Common myeloid progenitor, CD34-positive (primary cell): ENCODE measurements around the gene HOXA10.
A peak's percentile ranks its signal among the peaks of the same experiment; 100 is the strongest.

Source experiments
- CTCF ChIA-PET: fragments of 350-600 bp; sonication (Branson Sonifier 250); formaldehyde crosslinking; loops from one replicate; lab custom pipeline; 2021; ENCODE audit warnings: antibody characterized with exemption; lab: Charles Lee
- POLR2A ChIA-PET: fragments of 350-600 bp; sonication (Branson Sonifier 250); formaldehyde crosslinking; loops from one replicate; lab custom pipeline; 2021; ENCODE audit warnings: antibody characterized with exemption; lab: Charles Lee
- DNase-seq, 3 donors: peaks; one replicate each; pipeline versions ENCODE4 v3.0.0 to v3.0.0-alpha.2; 2013
- H3K27ac ChIP-seq, 2 experiments: 1 replicate in 1 of 2; 2 replicates in 1 of 2; pipeline ENCODE4 v1.7.0; 2013; ENCODE audit warnings: inconsistent platforms in 2 of 2, low read length in 2 of 2, mild to moderate bottlenecking in 2 of 2, low read depth in 1 of 2, moderate library complexity in 1 of 2; ENCODE audit not compliant: severe bottlenecking in 2 of 2, insufficient read depth in 1 of 2, poor library complexity in 1 of 2
- H3K27me3 ChIP-seq, 5 experiments: replicated peaks in 2 of 5; 1 replicate in 3 of 5; 2 replicates in 2 of 5; pipeline versions ENCODE4 v1.6.1 to v1.7.0; 2013; ENCODE audit warnings: low read length in 4 of 5, mild to moderate bottlenecking in 2 of 5, moderate library complexity in 2 of 5, inconsistent platforms in 1 of 5; ENCODE audit not compliant: insufficient read depth in 5 of 5, control insufficient read depth in 4 of 5
- H3K36me3 ChIP-seq, 4 experiments: 1 replicate in 2 of 4; 2 replicates in 2 of 4; pipeline versions ENCODE4 v1.6.1 to v1.7.0; 2013; ENCODE audit warnings: low read length in 3 of 4, control low read depth in 1 of 4, mild to moderate bottlenecking in 1 of 4; ENCODE audit not compliant: control insufficient read depth in 4 of 4, insufficient read depth in 4 of 4
- H3K4me1 ChIP-seq, 4 experiments: 1 replicate in 3 of 4; 2 replicates in 1 of 4; pipeline versions ENCODE4 v1.6.1 to v1.7.1; 2013; ENCODE audit warnings: low read length in 3 of 4, mild to moderate bottlenecking in 3 of 4, control low read depth in 1 of 4, inconsistent platforms in 1 of 4, moderate library complexity in 1 of 4; ENCODE audit not compliant: control insufficient read depth in 4 of 4, insufficient read depth in 4 of 4; ENCODE audit errors: control extremely low read depth in 1 of 4
- H3K4me3 ChIP-seq, 7 experiments: 1 replicate in 4 of 7; 2 replicates in 3 of 7; pipeline versions ENCODE4 v1.5.1 to v1.7.0; 2013; ENCODE audit warnings: mild to moderate bottlenecking in 7 of 7, low read length in 6 of 7, moderate library complexity in 6 of 7, inconsistent platforms in 2 of 7, low read depth in 2 of 7, control low read depth in 1 of 7; ENCODE audit not compliant: insufficient read depth in 4 of 7, control insufficient read depth in 1 of 7; ENCODE audit errors: extremely low read depth in 1 of 7
- H3K9me3 ChIP-seq, 5 experiments: 1 replicate in 4 of 5; 2 replicates in 1 of 5; pipeline versions ENCODE4 v1.6.1 to v1.7.1; 2013; ENCODE audit warnings: low read length in 4 of 5, mild to moderate bottlenecking in 2 of 5, inconsistent platforms in 1 of 5, low read depth in 1 of 5, moderate library complexity in 1 of 5; ENCODE audit not compliant: control insufficient read depth in 4 of 5, insufficient read depth in 2 of 5; ENCODE audit errors: control extremely low read depth in 1 of 5
- WGBS: methylation state at CpG from one replicate; pipeline ENCODE4 v1.1.5; 2013; ENCODE audit not compliant: insufficient coverage; 5-methylcytosine and 5-hydroxymethylcytosine counted together

Gene HOXA10

DNA sequence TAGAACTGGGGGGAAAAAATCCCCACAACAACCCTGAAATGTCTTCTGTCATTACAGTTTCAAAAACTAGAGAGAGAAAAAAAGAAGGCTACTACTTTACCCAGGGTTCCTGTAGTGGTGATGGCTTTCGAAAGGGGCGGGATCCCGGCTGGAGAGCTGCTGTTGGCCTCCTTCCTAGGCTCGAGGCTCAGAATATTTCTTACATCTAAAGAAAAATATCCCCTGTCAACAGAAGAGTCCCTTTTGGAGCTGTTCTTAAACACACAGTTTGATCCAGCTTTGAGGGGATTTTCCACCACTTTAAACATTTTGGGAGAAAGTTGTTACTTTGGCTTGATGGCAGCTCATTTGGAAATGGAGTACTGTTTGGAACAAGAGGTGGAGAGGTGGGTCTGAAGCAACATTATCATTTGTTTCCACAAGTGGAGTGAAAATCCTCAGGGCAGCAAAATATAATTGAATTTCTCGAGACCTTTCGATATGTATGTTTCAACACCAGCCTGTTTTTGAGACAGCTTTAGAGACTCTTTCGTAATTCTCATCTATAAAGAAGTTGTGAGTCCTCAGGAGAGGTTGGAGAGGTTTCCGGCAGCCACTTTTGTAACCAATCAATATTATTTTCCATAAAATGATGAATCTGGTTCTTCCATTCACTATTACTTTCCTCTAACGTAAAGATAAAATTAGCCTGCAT is 20.7 kb upstream of the HOXA10 start:
- no peaks in the 10 kb centered on the region for H3K9me3 ChIP-seq
- no peaks in the 10 kb centered on the region for H3K36me3 ChIP-seq
- peaks cover 0 to 32% (median 23%) of the 10 kb centered on the region in 4 experiments for H3K4me1 ChIP-seq
- ChIA-PET POLR2A (no interaction called here), CTCF (interaction anchor here (0.7 to 2.5 kb wide), 15 partner anchors 8 to 826 kb away, joined by 3 to 38 read pairs (median 4); no protein-coding TSS in a partner anchor)
- no peak for DNase-seq
- no peak overlapping the region for H3K4me3 ChIP-seq
- 48% methylated on average over 4 of the region's 9 CpGs for WGBS
- H3K27ac ChIP-seq = no peak overlapping the region
- peaks cover 40 to 99% (median 75%) of the 10 kb centered on the region in 5 experiments for H3K27me3 ChIP-seq

GRCh38 chr7:27194002-27194352 is 19.9 kb upstream of the HOXA10 start:
- Histone ChIP-seq H3K27me3 (peaks cover 40 to 100% (median 80%) of the 10 kb centered on the region in 5 experiments), H3K36me3 (no peaks in the 10 kb centered on the region), H3K9me3 (no peaks in the 10 kb centered on the region), H3K4me1 (peaks cover 0 to 29% (median 25%) of the 10 kb centered on the region in 4 experiments), H3K4me3 (no peak overlapping the region), H3K27ac (no peak overlapping the region)
- CTCF ChIA-PET = interaction anchor here (1.2 to 1.9 kb wide), 3 partner anchors 9 to 591 kb away, joined by 3 to 6 read pairs (median 4); no protein-coding TSS in a partner anchor
- DNase-seq = peak in 1 of 3 donors; percentile 46
- 20% methylated on average over 1 of the region's 2 CpGs for WGBS
- POLR2A ChIA-PET = no interaction called here

GRCh38 chr7:27193335-27194001 is 19.3 kb upstream of the HOXA10 start:
- Histone ChIP-seq H3K27ac (no peak overlapping the region), H3K4me3 (peak overlapping the region in 1 of 7 experiments; percentile 56), H3K9me3 (no peaks in the 10 kb centered on the region), H3K36me3 (no peaks in the 10 kb centered on the region), H3K27me3 (peaks cover 40 to 100% (median 78%) of the 10 kb centered on the region in 5 experiments), H3K4me1 (peaks cover 0 to 31% (median 28%) of the 10 kb centered on the region in 4 experiments)
- no peak for DNase-seq
- WGBS = 11% methylated on average over 26 of the region's 29 CpGs
- ChIA-PET POLR2A (no interaction called here), CTCF (interaction anchor here (1.9 kb wide), 1 partner anchor 16 kb away, joined by 6 read pairs; no protein-coding TSS in a partner anchor)

DNA sequence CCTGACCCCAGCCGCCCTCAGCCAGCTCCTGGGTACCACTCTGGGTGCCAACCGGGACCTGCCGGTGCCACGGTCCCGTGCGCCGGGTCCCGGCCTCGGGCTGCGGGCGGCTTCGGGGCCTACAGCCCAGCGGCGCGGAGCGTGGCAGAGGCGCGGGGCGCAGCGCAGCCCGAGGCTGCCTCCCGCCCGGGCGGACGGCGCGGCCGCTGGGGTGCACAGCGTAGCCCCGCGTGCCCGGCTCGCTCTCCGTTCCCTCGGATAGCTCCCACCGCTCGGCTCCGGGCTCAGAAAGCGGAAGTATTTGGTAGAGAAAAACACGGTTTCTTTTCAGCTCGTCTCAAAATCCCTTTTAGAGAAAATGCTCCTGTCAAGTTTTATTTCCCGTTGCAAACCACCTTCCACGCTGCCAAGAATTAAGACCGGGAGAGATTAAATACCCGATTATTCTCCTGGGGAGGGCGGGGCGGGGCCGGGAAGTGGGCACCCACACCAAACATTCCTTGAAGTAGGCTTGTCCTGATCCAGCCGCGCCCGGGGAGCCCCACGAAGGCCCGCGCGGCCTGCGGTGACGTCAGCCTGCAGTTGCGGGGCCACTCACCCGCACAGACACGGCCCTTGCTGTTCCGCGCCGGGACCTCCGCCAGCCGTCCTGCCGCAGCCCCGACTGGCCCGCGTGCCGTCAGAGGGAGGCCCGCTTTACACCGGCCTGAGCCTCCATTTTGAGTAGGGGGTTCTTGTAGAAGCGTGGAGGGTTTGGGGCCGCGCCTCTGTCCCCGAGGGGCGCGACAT is 18.6 kb upstream of the HOXA10 start:
- Histone ChIP-seq H3K4me3 (peak overlapping the region in 5 of 7 experiments; percentile 26 to 56 (median 45)), H3K9me3 (no peaks in the 10 kb centered on the region), H3K27me3 (peaks cover 34 to 100% (median 74%) of the 10 kb centered on the region in 5 experiments), H3K27ac (no peak overlapping the region), H3K36me3 (no peaks in the 10 kb centered on the region), H3K4me1 (peaks cover 0 to 38% (median 35%) of the 10 kb centered on the region in 4 experiments)
- POLR2A ChIA-PET = no interaction called here
- CTCF ChIA-PET = interaction anchor here (1.0 to 1.9 kb wide), 3 partner anchors 16 to 1330 kb away, joined by 3 to 6 read pairs (median 3); no protein-coding TSS in a partner anchor
- peak; percentile 61 to 83 (median 83) for DNase-seq
- WGBS = 1% methylated on average over 72 of the region's 78 CpGs

GRCh38 chr7:27191833-27192545 is 17.9 kb upstream of the HOXA10 start:
- Histone ChIP-seq H3K27ac (no peak overlapping the region), H3K27me3 (peaks cover 33 to 100% (median 75%) of the 10 kb centered on the region in 5 experiments), H3K4me3 (peak overlapping the region in 5 of 7 experiments; percentile 26 to 56 (median 45)), H3K4me1 (peaks cover 0 to 45% (median 38%) of the 10 kb centered on the region in 4 experiments), H3K9me3 (no peaks in the 10 kb centered on the region), H3K36me3 (no peaks in the 10 kb centered on the region)
- ChIA-PET CTCF (interaction anchor here (1.0 to 1.9 kb wide), 3 partner anchors 15 to 1330 kb away, joined by 3 to 6 read pairs (median 3); no protein-coding TSS in a partner anchor), POLR2A (no interaction called here)
- DNase-seq = no peak
- WGBS = 7% methylated on average over 28 of the region's 42 CpGs

- 16% methylated on average over 12 of the region's 15 CpGs for WGBS
- H3K9me3 ChIP-seq = no peaks in the 10 kb centered on the region
- H3K36me3 ChIP-seq = no peaks in the 10 kb centered on the region
- peaks cover 0 to 45% (median 38%) of the 10 kb centered on the region in 4 experiments for H3K4me1 ChIP-seq
- H3K4me3 ChIP-seq = no peak overlapping the region
- H3K27me3 ChIP-seq = peaks cover 38 to 100% (median 77%) of the 10 kb centered on the region in 5 experiments
- ChIA-PET CTCF (interaction anchor here (1.0 to 5.4 kb wide), 5 partner anchors 9 to 1297 kb away, joined by 3 to 44 read pairs (median 3); partner anchors contain the start of gene HOXA10), POLR2A (no interaction called here)
- DNase-seq = no peak
- H3K27ac ChIP-seq = no peak overlapping the region
These were observed 17.1 kb upstream of the HOXA10 start for GRCh38 chr7:27191161-27191731.
